Testis (tissue), 3 donors: ENCODE measurements around the gene SLC45A1. TPM values are rescaled to one million over a fixed set of nuclear protein-coding genes. Genes with fewer than 3 reads are reported as not detected.

Experiments
- DNase-seq: peaks from one replicate; pipeline ENCODE4 v3.0.0-alpha.2; 2019
- H3K27ac ChIP-seq, 2 donors: fragments of 200-600 bp; sonication (generic); one replicate each; pipeline ENCODE4 v1.5.1; 2019
- H3K27me3 ChIP-seq: fragments of 200-600 bp; sonication (generic); one replicate; pipeline ENCODE4 v1.5.1; 2019
- H3K36me3 ChIP-seq: fragments of 200-600 bp; sonication (generic); one replicate; pipeline ENCODE4 v1.5.1; 2017; ENCODE audit warnings: low read depth; ENCODE audit errors: missing control alignments
- H3K4me1 ChIP-seq: fragments of 200-600 bp; sonication (generic); one replicate; pipeline ENCODE4 v1.5.1; 2019
- H3K4me3 ChIP-seq, 2 donors: fragments of 200-600 bp; sonication (generic); one replicate each; pipeline ENCODE4 v1.5.1; 2017 to 2019
- H3K9me3 ChIP-seq: fragments of 200-600 bp; sonication (generic); one replicate; pipeline ENCODE4 v1.5.1; 2017
- CTCF ChIP-seq, 3 experiments: fragments of 450-650 bp in 2 of 3; fragments of 200-600 bp in 1 of 3; sonication (generic) in 1 of 3; IDR thresholded peaks; one replicate each; pipeline ENCODE4 v1.5.1; 2016 to 2019; ENCODE audit warnings: antibody characterized with exemption in 3 of 3, mild to moderate bottlenecking in 2 of 3, moderate library complexity in 1 of 3
- POLR2A ChIP-seq: fragments of 450-650 bp; IDR thresholded peaks from one replicate; pipeline ENCODE4 v1.6.1; 2017; ENCODE audit warnings: antibody characterized with exemption, mild to moderate bottlenecking, moderate library complexity
- WGBS, 2 donors: methylation state at CpG; one replicate each; pipeline ENCODE4 v1.1.5; 2018; 5-methylcytosine and 5-hydroxymethylcytosine counted together
- intact Hi-C: fragments of 100-400 bp; cut with DNase I; formaldehyde crosslinking; loops from one replicate; pipeline ENCODE4 v1.15.1; 2023; ENCODE audit warnings: low total_unique reads
- polyA plus RNA-seq: library from polyadenylated mRNA; stranded (reverse); fragments of 350-450 nt; fragmentation: Illumina TruSeq; extraction: RNeasy Lipid Tissue Mini Kit (QIAGEN cat#74804); gene quantifications from one replicate; pipeline ENCODE4 v1.2.3, GENCODE V29; 2014; ENCODE audit warnings: low read depth, low replicate concordance; ENCODE audit not compliant: insufficient read depth
- total RNA-seq, 2 donors: library from RNA; depleted of rRNA; stranded (reverse); fragments of >200 nt; gene quantifications; one replicate each; pipeline ENCODE4 v1.2.3, GENCODE V29; 2016

Gene SLC45A1
- total and polyA plus RNA-seq, 3 donors from 2014 or later: 5.6 to 9.0 (median 8.5) TPM

GRCh38 chr1:8285103-8285502, 32.8 kb upstream of the SLC45A1 start:
- WGBS, 2 donors: 88 to 95% methylated on average over 4 of the region's 4 CpGs
- intact Hi-C loops: no loop called here
- no peak for TF ChIP-seq POLR2A
- no peak for TF ChIP-seq CTCF (IDR thresholded peaks at IDR 0.05)
- Histone ChIP-seq H3K27me3 (no peaks in the 10 kb centered on the region), H3K4me3 (no peak overlapping the region), H3K4me1 (peaks cover 6% of the 10 kb centered on the region), H3K36me3 (no peaks in the 10 kb centered on the region), H3K9me3 (no peaks in the 10 kb centered on the region), H3K27ac (no peak overlapping the region)
- no peak for DNase-seq

- 82 to 94% methylated on average over 2 of the region's 2 CpGs for WGBS, 2 donors
- H3K27me3 ChIP-seq: no peaks in the 10 kb centered on the region
- H3K4me1 ChIP-seq: peaks cover 6% of the 10 kb centered on the region
- intact Hi-C loops: no loop called here
- no peaks in the 10 kb centered on the region for H3K9me3 ChIP-seq
- no peaks in the 10 kb centered on the region for H3K36me3 ChIP-seq
- H3K27ac ChIP-seq: no peak overlapping the region
- H3K4me3 ChIP-seq: no peak overlapping the region
- DNase-seq: no peak
- TF ChIP-seq CTCF (IDR thresholded peaks at IDR 0.05) (no peak), POLR2A (no peak)
These were observed 31.9 kb upstream of the SLC45A1 start for GRCh38 chr1:8285965-8286364.

- intact Hi-C loops: no loop called here
- WGBS, 2 donors: 88 to 92% methylated on average over 6 of the region's 6 CpGs
These were observed 24.8 kb upstream of the SLC45A1 start for GRCh38 chr1:8293118-8293517.

GRCh38 chr1:8293641-8294169, 24.2 kb upstream of the SLC45A1 start:
- no peak for DNase-seq
- H3K9me3 ChIP-seq: no peaks in the 10 kb centered on the region
- H3K27ac ChIP-seq: no peak overlapping the region
- no peaks in the 10 kb centered on the region for H3K4me1 ChIP-seq
- no peaks in the 10 kb centered on the region for H3K27me3 ChIP-seq
- 83 to 86% methylated on average over 4 of the region's 4 CpGs for WGBS, 2 donors
- H3K4me3 ChIP-seq: no peak overlapping the region
- no peaks in the 10 kb centered on the region for H3K36me3 ChIP-seq
- intact Hi-C loops: no loop called here
- no peak for TF ChIP-seq CTCF (IDR thresholded peaks at IDR 0.05)
- no peak for TF ChIP-seq POLR2A

More at GRCh38 chr1:8293118-8293517, 24.8 kb upstream of the SLC45A1 start:
- Histone ChIP-seq H3K9me3 (no peaks in the 10 kb centered on the region), H3K4me3 (no peak overlapping the region), H3K4me1 (no peaks in the 10 kb centered on the region), H3K27ac (no peak overlapping the region), H3K36me3 (no peaks in the 10 kb centered on the region), H3K27me3 (no peaks in the 10 kb centered on the region)
- no peak for DNase-seq
- TF ChIP-seq CTCF (IDR thresholded peaks at IDR 0.05) (no peak), POLR2A (no peak)

- TF ChIP-seq POLR2A: no peak
- no peak for TF ChIP-seq CTCF (IDR thresholded peaks at IDR 0.05)
- intact Hi-C loops: no loop called here
- H3K27ac ChIP-seq: no peak overlapping the region
- H3K4me1 ChIP-seq: no peaks in the 10 kb centered on the region
- WGBS, 2 donors: 37 to 47% methylated on average over 19 of the region's 19 CpGs
- no peaks in the 10 kb centered on the region for H3K27me3 ChIP-seq
- no peak overlapping the region for H3K4me3 ChIP-seq
- no peaks in the 10 kb centered on the region for H3K36me3 ChIP-seq
- no peaks in the 10 kb centered on the region for H3K9me3 ChIP-seq
- no peak for DNase-seq
These were observed 23.7 kb upstream of the SLC45A1 start for GRCh38 chr1:8294170-8294697.
